Progenitor cell of endocrine pancreas (in vitro differentiated cells): ENCODE results near the gene NEDD8. TPM values are rescaled to one million over a fixed set of nuclear protein-coding genes. Genes with fewer than 3 reads are reported as not detected.

Source experiments
- DNase-seq: peaks from one replicate; pipeline ENCODE4 v3.0.0; 2021; ENCODE audit warnings: low spot score; ENCODE audit not compliant: unreplicated experiment
- H3K27ac Mint-ChIP-seq: 2 replicates; pipeline ENCODE4 v1.8.0; 2021; ENCODE audit warnings: mild to moderate bottlenecking, moderate library complexity, mixed read lengths
- H3K27me3 Mint-ChIP-seq: 2 replicates; pipeline ENCODE4 v1.8.0; 2021; ENCODE audit warnings: mixed read lengths
- H3K36me3 Mint-ChIP-seq: 2 replicates; pipeline ENCODE4 v1.8.0; 2022; ENCODE audit warnings: mixed read lengths; ENCODE audit not compliant: insufficient read depth
- H3K4me1 Mint-ChIP-seq: 2 replicates; pipeline ENCODE4 v1.8.0; 2021; ENCODE audit warnings: low read depth, mixed read lengths
- H3K4me3 Mint-ChIP-seq: 2 replicates; pipeline ENCODE4 v1.8.0; 2021; ENCODE audit warnings: low read depth, mild to moderate bottlenecking, moderate library complexity, mixed read lengths
- H3K9me3 Mint-ChIP-seq: 2 replicates; pipeline ENCODE4 v1.8.0; 2021; ENCODE audit warnings: low read depth, mixed read lengths
- CTCF ChIP-seq: fragments of 200-600 bp; sonication (generic); IDR thresholded peaks from one replicate; pipeline ENCODE4 v1.5.0; 2021; ENCODE audit warnings: antibody characterized with exemption, mild to moderate bottlenecking; ENCODE audit not compliant: unreplicated experiment
- total RNA-seq: library from RNA; stranded (reverse); gene quantifications from 2 replicates; pipeline ENCODE4 v1.2.1, GENCODE V29; 2021

Gene NEDD8
- total RNA-seq, 1 donor from 2014 or later, result 161 TPM

DNA sequence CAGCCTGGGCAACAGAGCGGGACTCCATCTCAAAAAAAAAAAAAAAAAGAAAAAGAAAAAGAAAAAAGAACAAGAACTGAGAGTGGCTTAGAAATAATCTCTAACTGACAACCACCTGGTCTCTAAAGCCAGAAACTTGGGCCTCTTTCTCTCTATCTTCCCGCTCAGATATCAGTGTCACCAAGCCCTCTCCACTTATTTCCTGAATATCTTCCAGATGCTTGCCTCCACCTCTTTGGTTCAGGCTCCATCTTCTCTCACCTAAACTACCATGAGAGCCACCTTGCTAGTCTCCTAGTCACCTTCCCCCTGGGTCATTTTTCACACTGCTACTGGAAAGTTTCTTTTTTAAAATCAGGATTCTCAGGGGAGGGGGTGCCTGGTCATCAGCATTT lies 35.1 kb downstream of the NEDD8 start:
- no peaks in the 10 kb centered on the region for H3K27me3 Mint-ChIP-seq
- H3K27ac Mint-ChIP-seq, result peak overlapping the region; percentile 88
- no peak for DNase-seq
- peak overlapping the region; percentile 91 for H3K4me3 Mint-ChIP-seq
- peaks cover 5% of the 10 kb centered on the region for H3K9me3 Mint-ChIP-seq
- TF ChIP-seq CTCF, result no peak
- H3K36me3 Mint-ChIP-seq, result peaks cover 26% of the 10 kb centered on the region
- H3K4me1 Mint-ChIP-seq, result peaks cover 17% of the 10 kb centered on the region

GRCh38 chr14:24196071-24197055 lies 35.8 kb downstream of the NEDD8 start:
- TF ChIP-seq CTCF, result no peak
- peak overlapping the region; percentile 91 for H3K4me3 Mint-ChIP-seq
- peak overlapping the region; percentile 97 for H3K27ac Mint-ChIP-seq
- peaks cover 23% of the 10 kb centered on the region for H3K36me3 Mint-ChIP-seq
- peaks cover 17% of the 10 kb centered on the region for H3K4me1 Mint-ChIP-seq
- no peaks in the 10 kb centered on the region for H3K27me3 Mint-ChIP-seq
- peaks cover under 1% of the 10 kb centered on the region for H3K9me3 Mint-ChIP-seq
- no peak for DNase-seq

- TF ChIP-seq CTCF, result no peak
- peak; percentile 63 for DNase-seq
- Mint-ChIP-seq H3K9me3 (no peaks in the 10 kb centered on the region), H3K4me1 (peaks cover 17% of the 10 kb centered on the region), H3K27ac (peak within 1 kb of the TSS; percentile 97), H3K4me3 (peak within 1 kb of the TSS; percentile 91), H3K27me3 (no peaks in the 10 kb centered on the region), H3K36me3 (peaks cover 24% of the 10 kb centered on the region)
Observed at GRCh38 chr14:24195186-24196070, 36.7 kb downstream of the NEDD8 start, which contains the start of gene TM9SF1. TSS of gene TM9SF1 (minus strand) at chr14:24195441. CDS start at chr14:24195019, 422 bp downstream.

GRCh38 chr14:24194873-24195185 lies 37.3 kb downstream of the NEDD8 start:
- TF ChIP-seq CTCF, result no peak
- peak overlapping the region; percentile 91 for H3K4me3 Mint-ChIP-seq
- DNase-seq, result no peak
- H3K36me3 Mint-ChIP-seq, result peaks cover 23% of the 10 kb centered on the region
- no peaks in the 10 kb centered on the region for H3K27me3 Mint-ChIP-seq
- peak overlapping the region; percentile 77 for H3K27ac Mint-ChIP-seq
- no peaks in the 10 kb centered on the region for H3K9me3 Mint-ChIP-seq
- H3K4me1 Mint-ChIP-seq, result peaks cover 17% of the 10 kb centered on the region
